ENCODE measurements around the gene ABHD8.

ABHD8 gene

GRCh38 chr19:17303167-17303939 lies at the start of gene ABHD8:
ABHD8 (minus strand) TSS chr19:17303425; CDS start chr19:17301616, 1,809 bp downstream.
- DNase-seq: peak; percentile 92

DNA sequence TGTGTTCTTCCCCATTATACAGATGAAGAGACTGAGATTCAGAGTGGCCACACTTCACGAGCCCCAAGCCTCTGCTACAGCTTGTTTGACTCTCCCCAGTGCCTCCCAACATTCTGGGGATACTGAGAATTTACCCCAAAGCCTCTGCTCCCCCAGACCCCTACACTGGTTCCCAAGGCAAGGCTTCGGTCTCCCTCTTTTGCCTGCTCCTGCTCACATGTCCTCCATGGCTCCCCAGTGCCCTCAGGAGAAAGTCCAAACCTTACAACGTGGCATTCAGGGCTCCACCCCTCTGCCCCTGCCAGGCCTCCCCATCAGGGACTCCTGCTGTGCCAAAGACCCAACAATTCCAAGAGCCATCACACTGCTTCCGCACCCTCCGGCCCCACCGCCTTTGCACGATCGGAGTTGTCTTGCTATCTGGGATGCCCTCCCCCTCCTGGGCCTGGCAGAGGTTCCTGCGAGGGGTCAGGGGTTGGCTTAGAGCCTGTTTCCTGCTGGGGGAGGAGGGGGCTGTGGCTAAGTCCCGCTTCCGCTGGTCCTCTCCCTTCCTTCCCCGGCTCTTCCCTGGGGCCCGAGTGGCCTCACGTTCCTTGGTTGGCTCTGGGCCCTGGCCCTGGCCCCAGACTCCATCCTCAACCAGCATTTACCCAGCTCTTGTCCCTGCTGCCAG lies 49.5 kb upstream of the ABHD8 start:
- no peak for DNase-seq

- no peak for DNase-seq
These were observed 48.7 kb upstream of the ABHD8 start for GRCh38 chr19:17351815-17352435.

DNA sequence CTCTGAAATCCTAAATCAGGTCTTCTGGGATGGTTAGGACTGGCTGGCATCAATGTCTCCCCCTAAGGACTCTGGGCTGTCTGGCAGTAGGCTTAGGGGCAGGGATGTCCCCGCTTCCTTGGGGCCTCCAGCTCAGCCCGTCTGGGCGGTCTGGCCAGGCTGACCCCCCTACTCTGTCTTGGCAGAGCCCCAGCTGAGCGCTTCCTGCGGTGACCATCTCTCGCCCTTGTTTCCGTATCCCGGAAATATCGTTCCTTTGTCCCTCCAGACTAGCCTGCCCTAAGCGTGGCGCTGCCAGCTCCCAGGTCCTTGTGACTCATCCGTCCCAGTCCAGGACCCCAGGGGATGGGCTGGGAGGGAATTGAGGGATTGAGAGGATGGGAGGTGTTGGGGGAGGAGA lies 45.5 kb upstream of the ABHD8 start:
- no peak for DNase-seq

- DNase-seq: no peak
These were observed 44.7 kb upstream of the ABHD8 start for GRCh38 chr19:17347877-17348276.

DNA sequence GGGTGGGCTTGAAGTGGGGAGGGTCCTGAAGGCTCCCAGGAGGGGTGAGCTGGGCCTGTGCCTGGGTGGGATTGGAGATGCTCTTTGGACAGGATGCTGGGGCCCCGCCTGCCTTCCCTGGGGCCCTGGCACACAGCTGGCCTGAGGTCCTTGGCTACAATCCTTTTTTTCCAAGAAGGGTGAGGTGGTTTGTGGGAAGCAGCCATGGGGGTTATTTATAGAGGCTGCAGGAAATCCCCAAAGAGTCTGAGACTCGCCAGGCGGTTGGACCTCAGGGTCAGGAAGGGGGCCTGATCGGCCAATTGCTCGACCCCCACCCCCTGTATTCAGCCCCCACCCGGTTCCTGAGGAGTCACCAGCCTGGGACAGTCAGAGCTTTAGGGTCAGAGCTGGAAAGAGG lies 44.1 kb upstream of the ABHD8 start:
- no peak for DNase-seq

- peak; percentile 74 for DNase-seq
These were observed 43.0 kb upstream of the ABHD8 start for GRCh38 chr19:17346109-17346671.

GRCh38 chr19:17341845-17342244 lies 38.6 kb upstream of the ABHD8 start:
- no peak for DNase-seq

DNA sequence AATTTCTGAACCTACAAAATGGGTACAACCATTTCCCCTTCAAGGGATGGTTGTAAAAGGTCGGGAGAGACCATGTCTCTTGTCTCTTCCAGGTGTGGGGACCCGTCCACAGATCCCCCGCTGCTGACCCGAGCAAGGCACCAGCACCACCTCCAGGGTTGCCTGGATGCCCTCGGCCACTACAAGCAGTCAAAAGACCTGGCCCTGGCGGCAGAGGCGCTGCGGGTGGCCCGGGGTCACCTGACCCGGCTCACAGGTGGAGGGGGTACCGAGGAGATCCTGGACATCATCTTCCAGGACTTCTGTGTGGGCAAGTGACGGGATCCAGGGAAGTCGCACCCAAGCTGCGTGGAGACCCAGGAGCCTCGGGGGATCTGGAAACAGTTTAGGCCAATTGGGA lies 38.2 kb upstream of the ABHD8 start:
- no peak for DNase-seq

- no peak for DNase-seq
These were observed 37.7 kb upstream of the ABHD8 start for GRCh38 chr19:17340871-17341357.

GRCh38 chr19:17340302-17340870 lies 37.2 kb upstream of the ABHD8 start:
- DNase-seq: no peak

DNA sequence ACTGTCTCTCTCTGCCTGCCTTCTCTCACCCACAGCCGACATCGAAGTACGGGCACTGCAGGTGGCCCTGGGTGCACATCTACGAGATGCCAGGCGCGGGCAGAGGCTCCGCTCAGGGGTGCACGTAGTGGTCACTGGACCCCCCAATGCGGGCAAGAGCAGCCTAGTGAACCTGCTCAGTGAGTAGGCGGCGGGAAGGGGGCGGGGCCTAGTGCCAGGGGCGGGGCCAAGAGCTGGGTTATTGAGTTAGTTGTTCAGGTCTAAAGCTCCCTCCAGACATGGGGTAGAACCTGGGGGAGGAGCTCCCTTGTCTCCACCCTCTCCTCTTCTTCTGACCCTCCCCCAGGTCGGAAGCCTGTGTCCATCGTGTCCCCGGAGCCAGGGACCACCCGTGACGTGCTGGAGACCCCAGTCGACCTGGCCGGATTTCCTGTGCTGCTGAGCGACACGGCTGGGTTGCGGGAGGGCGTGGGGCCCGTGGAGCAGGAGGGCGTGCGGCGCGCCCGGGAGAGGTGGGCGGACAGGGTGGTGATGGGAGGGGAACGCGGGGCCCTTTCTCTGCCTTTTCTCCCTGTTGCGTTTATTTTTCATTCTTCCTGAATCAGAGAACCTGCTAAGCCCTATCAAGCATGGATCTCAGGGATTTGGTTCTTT lies 36.0 kb upstream of the ABHD8 start:
- DNase-seq: no peak

DNA sequence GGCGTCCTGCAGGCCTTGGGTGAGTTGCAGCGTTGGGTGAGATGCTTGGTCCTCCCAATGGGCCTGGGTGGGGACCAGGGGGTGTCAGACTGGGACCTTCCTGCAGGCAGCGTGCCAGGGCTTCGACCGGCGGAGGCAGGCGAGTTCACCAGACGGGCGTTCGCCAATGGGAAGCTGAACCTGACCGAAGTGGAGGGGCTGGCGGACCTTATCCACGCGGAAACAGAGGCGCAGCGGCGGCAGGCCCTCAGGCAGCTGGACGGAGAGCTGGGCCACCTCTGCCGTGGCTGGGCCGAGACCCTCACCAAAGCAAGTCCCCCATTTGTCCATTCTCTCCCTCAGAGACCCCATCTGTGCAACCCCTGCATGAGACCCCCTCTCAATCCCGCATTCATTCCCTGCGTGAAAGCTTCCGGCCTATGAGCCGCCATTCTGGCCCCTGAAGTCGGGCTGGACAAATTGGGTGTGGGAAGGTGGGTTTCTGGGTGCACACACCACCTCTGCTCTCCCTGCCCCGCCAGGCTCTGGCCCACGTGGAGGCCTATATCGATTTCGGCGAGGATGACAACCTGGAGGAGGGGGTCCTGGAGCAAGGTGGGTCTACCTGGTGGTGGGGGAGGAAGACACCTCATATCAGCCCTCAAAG lies 35.3 kb upstream of the ABHD8 start:
- DNase-seq: no peak

GRCh38 chr19:17337675-17338432 lies 34.6 kb upstream of the ABHD8 start:
- DNase-seq: no peak

GRCh38 chr19:17336872-17337674 lies 33.8 kb upstream of the ABHD8 start, which contains the start of gene GTPBP3:
GTPBP3 (plus strand) TSS chr19:17337553; CDS start chr19:17337612, 59 bp downstream.
- peak; percentile 98 for DNase-seq

DNA sequence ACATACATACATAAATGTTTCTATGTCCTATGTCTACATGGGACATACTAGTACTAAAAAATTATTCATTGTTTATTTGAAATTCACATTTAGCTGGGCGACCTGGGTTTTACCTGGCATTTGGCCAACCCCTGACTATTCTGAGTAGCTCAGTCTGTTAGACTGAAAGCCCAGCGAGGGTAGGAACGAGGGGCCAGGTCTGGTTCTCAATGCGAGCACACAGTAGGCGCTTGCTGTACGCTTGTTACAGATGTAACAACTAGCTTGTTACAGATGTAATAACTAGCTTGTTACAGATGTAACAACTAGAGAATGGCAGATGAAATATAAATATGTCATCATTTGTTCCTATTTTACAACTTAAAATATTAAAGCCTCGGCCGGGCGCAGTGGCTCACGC lies 32.4 kb upstream of the ABHD8 start:
- no peak for DNase-seq

GRCh38 chr19:17334414-17335409 lies 31.5 kb upstream of the ABHD8 start, which contains the start of gene ANO8:
ANO8 (minus strand) TSS chr19:17334855; CDS start chr19:17334670, 185 bp downstream.
- peak; percentile 96 for DNase-seq

DNA sequence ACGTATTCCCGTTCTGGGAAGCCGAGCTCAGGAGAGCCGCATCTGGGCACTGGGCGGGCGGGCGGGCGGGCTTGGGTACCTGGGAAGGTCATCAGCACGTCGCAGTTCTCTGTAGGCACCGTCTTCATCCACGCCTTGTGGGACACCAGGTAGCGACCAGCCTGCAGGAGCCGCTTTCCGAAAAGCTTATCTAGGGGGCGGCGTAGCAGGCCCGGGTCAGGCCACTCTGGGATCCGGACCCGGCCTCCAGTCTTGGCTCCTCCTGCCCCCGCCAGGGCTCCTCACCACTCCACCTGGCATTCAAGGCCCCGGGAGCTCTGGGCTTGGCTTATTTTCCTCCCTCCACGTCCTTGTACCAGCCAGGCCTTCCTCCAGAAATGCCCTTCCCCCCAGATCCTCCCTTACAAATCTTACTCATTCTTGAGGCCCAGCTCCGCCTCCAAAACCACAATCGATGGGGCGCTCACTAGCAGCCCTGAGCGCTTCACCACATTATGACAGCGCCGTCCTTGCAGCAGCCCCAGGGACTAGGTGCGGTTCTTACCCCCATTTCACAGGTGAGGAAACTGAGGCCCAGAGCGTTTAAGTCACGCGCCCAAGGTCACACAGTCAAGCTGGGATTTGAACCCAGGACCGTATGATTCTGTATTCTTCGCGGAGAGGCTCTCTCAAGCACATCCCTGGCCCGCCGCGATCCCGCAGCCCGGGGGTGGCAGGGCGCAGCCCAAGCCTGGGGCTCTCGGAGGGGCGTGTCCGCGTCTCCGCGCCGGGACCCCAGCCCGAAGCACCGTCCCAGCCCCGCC lies 30.6 kb upstream of the ABHD8 start:
- DNase-seq: peak; percentile 67
